HepG2 (cell line): Measurements from ENCODE around the gene RAB24. TPM values are rescaled to one million over a fixed set of nuclear protein-coding genes. Genes with fewer than 3 reads are reported as not detected.

Experiments
- CTCF ChIP-seq: sonication (generic); formaldehyde crosslinking; IDR thresholded peaks from 2 replicates; pipeline ENCODE4 v1.5.0; 2020; ENCODE audit warnings: mild to moderate bottlenecking, missing genetic modification reagents, moderate library complexity
- GABPB1 ChIP-seq: IDR thresholded peaks from 2 replicates; pipeline ENCODE4 v1.6.1; 2016; ENCODE audit warnings: mild to moderate bottlenecking, missing genetic modification reagents, moderate library complexity, missing compliant biosample characterization
- HBP1 ChIP-seq: IDR thresholded peaks from 2 replicates; pipeline ENCODE4 v1.6.1; 2016; ENCODE audit warnings: low read depth, control low read depth
- HOXA3 ChIP-seq: sonication (generic); formaldehyde crosslinking; IDR thresholded peaks from 2 replicates; pipeline ENCODE4 v1.5.0; 2020; ENCODE audit warnings: missing genetic modification reagents
- MED8 ChIP-seq: sonication (generic); formaldehyde crosslinking; IDR thresholded peaks from 2 replicates; pipeline ENCODE4 v1.8.1; 2023; ENCODE audit warnings: mild to moderate bottlenecking, missing genetic modification reagents; ENCODE audit not compliant: insufficient replicate concordance
- MIER2 ChIP-seq: IDR thresholded peaks from 2 replicates; pipeline ENCODE4 v1.6.1; 2016; ENCODE audit warnings: missing biosample characterization, missing genetic modification reagents
- RELA ChIP-seq: sonication (generic); formaldehyde crosslinking; IDR thresholded peaks from 2 replicates; pipeline ENCODE4 v1.4.0; 2020; ENCODE audit warnings: missing genetic modification reagents
- RXRB ChIP-seq: IDR thresholded peaks from 2 replicates; pipeline ENCODE4 v1.6.1; 2016; ENCODE audit warnings: borderline replicate concordance, missing genetic modification reagents, missing compliant biosample characterization
- SIX4 ChIP-seq: sonication (generic); formaldehyde crosslinking; IDR thresholded peaks from 2 replicates; pipeline ENCODE4 v1.4.0; 2020; ENCODE audit warnings: missing genetic modification reagents
- SP1 ChIP-seq, 2 experiments: fragments of 450-650 bp in 1 of 2; sonication (generic) in 1 of 2; formaldehyde crosslinking in 1 of 2; IDR thresholded peaks; 2 replicates each; pipeline versions ENCODE4 v1.4.0 to v1.6.1; 2016 to 2020; ENCODE audit warnings: missing genetic modification reagents in 1 of 2
- SSRP1 ChIP-seq: IDR thresholded peaks from 2 replicates; pipeline ENCODE4 v1.6.1; 2016; ENCODE audit warnings: control low read depth
- SYNCRIP ChIP-seq: fragments of 200-400 bp; formaldehyde crosslinking; IDR thresholded peaks from 2 replicates; pipeline ENCODE4 v1.6.1; 2018; ENCODE audit warnings: mild to moderate bottlenecking, low read depth, low read length; ENCODE audit not compliant: insufficient read depth
- ZFAT ChIP-seq: sonication (generic); formaldehyde crosslinking; conservative IDR thresholded peaks from 2 replicates; pipeline ENCODE4 v1.8.1; 2023; ENCODE audit warnings: missing genetic modification reagents, inconsistent platforms
- ZMYM3 ChIP-seq: sonication (generic); formaldehyde crosslinking; IDR thresholded peaks from 2 replicates; pipeline ENCODE4 v1.5.1; 2020; ENCODE audit warnings: mild to moderate bottlenecking, missing genetic modification reagents
- ZNF101 ChIP-seq: sonication (generic); formaldehyde crosslinking; IDR thresholded peaks from 2 replicates; pipeline ENCODE4 v1.4.0; 2020; ENCODE audit warnings: mild to moderate bottlenecking, low read depth, missing genetic modification reagents, borderline replicate concordance
- ZNF235 ChIP-seq: sonication (generic); formaldehyde crosslinking; IDR thresholded peaks from 2 replicates; pipeline ENCODE4 v1.8.1; 2023; ENCODE audit warnings: mild to moderate bottlenecking, missing genetic modification reagents, borderline replicate concordance
- ZNF431 ChIP-seq: sonication (generic); formaldehyde crosslinking; IDR thresholded peaks from 2 replicates; pipeline ENCODE4 v1.9.0; 2022; ENCODE audit warnings: missing genetic modification reagents, low read depth, mild to moderate bottlenecking, borderline replicate concordance
- polyA plus RNA-seq, 8 experiments: library from polyadenylated mRNA; depleted of rRNA in 3 of 8; stranded (reverse) in 7 of 8; unstranded in 1 of 8; fragments of >200 nt; fragmentation: Illumina TruSeq in 4 of 8; extraction: Trizol in 4 of 8; gene quantifications; 2 replicates each; pipeline versions ENCODE4 v1.2.1 to v1.2.3, GENCODE V29; 2011 to 2016; ENCODE audit warnings: low read depth in 4 of 8, missing spikeins in 1 of 8, mixed read lengths in 1 of 8; ENCODE audit not compliant: insufficient read depth in 1 of 8
- total RNA-seq, 5 experiments: library from RNA; depleted of rRNA; stranded (reverse); fragments of >200 nt; fragmentation: Illumina TruSeq; extraction: Trizol; gene quantifications; 2 replicates each; pipeline ENCODE4 v1.2.3, GENCODE V29; 2016; ENCODE audit warnings: low read depth in 1 of 5
- TF ChIP-seq, protein P1 (sequence below): sonication (generic); formaldehyde crosslinking; IDR thresholded peaks from 2 replicates; pipeline ENCODE4 v1.8.0; 2022; ENCODE audit warnings: missing genetic modification reagents, mild to moderate bottlenecking, borderline replicate concordance
- TF ChIP-seq, protein P2 (sequence below): sonication (generic); formaldehyde crosslinking; IDR thresholded peaks from 2 replicates; pipeline ENCODE4 v1.4.0; 2020; ENCODE audit warnings: missing genetic modification reagents, borderline replicate concordance
- TF ChIP-seq, protein P3 (sequence below): sonication (generic); formaldehyde crosslinking; IDR thresholded peaks from 2 replicates; pipeline ENCODE4 v1.5.1; 2020; ENCODE audit warnings: mild to moderate bottlenecking, missing genetic modification reagents, borderline replicate concordance
- TF ChIP-seq, protein P4 (sequence below): sonication (generic); formaldehyde crosslinking; IDR thresholded peaks from 2 replicates; pipeline ENCODE4 v1.4.0; 2020; ENCODE audit warnings: mild to moderate bottlenecking, missing genetic modification reagents

RAB24 gene
- total and polyA plus RNA-seq, 2 of the 13 experiments (the other 11 are each of a cell fraction or from before 2014, with no cell fraction given): 22.9 to 63.7 TPM

- no peak for TF ChIP-seq ZNF101 (CRISPR knock-in tag)
- peak; percentile 96 for TF ChIP-seq HOXA3
- TF ChIP-seq, protein P1, sequence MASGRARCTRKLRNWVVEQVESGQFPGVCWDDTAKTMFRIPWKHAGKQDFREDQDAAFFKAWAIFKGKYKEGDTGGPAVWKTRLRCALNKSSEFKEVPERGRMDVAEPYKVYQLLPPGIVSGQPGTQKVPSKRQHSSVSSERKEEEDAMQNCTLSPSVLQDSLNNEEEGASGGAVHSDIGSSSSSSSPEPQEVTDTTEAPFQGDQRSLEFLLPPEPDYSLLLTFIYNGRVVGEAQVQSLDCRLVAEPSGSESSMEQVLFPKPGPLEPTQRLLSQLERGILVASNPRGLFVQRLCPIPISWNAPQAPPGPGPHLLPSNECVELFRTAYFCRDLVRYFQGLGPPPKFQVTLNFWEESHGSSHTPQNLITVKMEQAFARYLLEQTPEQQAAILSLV: 0 out of 2 replicates have a peak, but pooled peaks have one; percentile 27
- peak; percentile 70 for TF ChIP-seq MED8
- TF ChIP-seq, protein P2, sequence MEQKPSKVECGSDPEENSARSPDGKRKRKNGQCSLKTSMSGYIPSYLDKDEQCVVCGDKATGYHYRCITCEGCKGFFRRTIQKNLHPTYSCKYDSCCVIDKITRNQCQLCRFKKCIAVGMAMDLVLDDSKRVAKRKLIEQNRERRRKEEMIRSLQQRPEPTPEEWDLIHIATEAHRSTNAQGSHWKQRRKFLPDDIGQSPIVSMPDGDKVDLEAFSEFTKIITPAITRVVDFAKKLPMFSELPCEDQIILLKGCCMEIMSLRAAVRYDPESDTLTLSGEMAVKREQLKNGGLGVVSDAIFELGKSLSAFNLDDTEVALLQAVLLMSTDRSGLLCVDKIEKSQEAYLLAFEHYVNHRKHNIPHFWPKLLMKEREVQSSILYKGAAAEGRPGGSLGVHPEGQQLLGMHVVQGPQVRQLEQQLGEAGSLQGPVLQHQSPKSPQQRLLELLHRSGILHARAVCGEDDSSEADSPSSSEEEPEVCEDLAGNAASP (CRISPR knock-in tag): 0 out of 2 replicates have a peak, but pooled peaks have one; percentile 40
- TF ChIP-seq ZFAT (CRISPR knock-in tag): peak; percentile 35; the same call in 1 of the 2 replicates
- TF ChIP-seq, protein P3, sequence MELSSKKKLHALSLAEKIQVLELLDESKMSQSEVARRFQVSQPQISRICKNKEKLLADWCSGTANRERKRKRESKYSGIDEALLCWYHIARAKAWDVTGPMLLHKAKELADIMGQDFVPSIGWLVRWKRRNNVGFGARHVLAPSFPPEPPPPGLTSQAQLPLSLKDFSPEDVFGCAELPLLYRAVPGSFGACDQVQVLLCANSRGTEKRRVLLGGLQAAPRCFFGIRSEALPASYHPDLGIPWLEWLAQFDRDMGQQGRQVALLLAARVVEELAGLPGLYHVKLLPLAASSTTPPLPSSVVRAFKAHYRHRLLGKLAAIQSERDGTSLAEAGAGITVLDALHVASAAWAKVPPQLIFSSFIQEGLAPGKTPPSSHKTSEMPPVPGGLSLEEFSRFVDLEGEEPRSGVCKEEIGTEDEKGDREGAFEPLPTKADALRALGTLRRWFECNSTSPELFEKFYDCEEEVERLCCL (CRISPR knock-in tag): peak; percentile 77; the same call in 1 of the 2 replicates
- TF ChIP-seq HBP1: peak; percentile 26; the same call in 1 of the 2 replicates
- TF ChIP-seq SYNCRIP: no peak
- TF ChIP-seq CTCF: peak; percentile 62
- TF ChIP-seq, protein P4, sequence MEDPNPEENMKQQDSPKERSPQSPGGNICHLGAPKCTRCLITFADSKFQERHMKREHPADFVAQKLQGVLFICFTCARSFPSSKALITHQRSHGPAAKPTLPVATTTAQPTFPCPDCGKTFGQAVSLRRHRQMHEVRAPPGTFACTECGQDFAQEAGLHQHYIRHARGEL (CRISPR knock-in tag): no peak; the same call in 1 of the 2 replicates
- TF ChIP-seq SP1 (IDR thresholded peaks at IDR 0.05): no peak
- TF ChIP-seq SP1 (CRISPR knock-in tag; IDR thresholded peaks at IDR 0.05): peak; percentile 95
- no peak for TF ChIP-seq MIER2 (CRISPR knock-in tag)
- peak; percentile 95 for TF ChIP-seq GABPB1 (CRISPR knock-in tag)
- TF ChIP-seq RELA (CRISPR knock-in tag): no peak; the same call in 1 of the 2 replicates
- TF ChIP-seq ZNF431 (CRISPR knock-in tag): peak; percentile 66; the same call in 1 of the 2 replicates
- no peak for TF ChIP-seq SIX4 (CRISPR knock-in tag)
- TF ChIP-seq RXRB (CRISPR knock-in tag): peak; percentile 43
- TF ChIP-seq ZNF235 (CRISPR knock-in tag): 0 out of 2 replicates have a peak, but pooled peaks have one; percentile 36
- TF ChIP-seq ZMYM3 (CRISPR knock-in tag): peak; percentile 41
- no peak for TF ChIP-seq SSRP1 (CRISPR knock-in tag)
These were observed at the start of gene RAB24, which contains the start of gene PRELID1 (continued) for GRCh38 chr5:177303121-177303924.
